WTC11 (cell line): Measurements from ENCODE around the gene PHLPP1. TPM values are rescaled to one million over a fixed set of nuclear protein-coding genes. Genes with fewer than 3 reads are reported as not detected.

Experiments used
- ATAC-seq: fragments of 200-7000 bp; cut with Tn5 transposase; 2 replicates; pipeline ENCODE4 v1.10.0; 2021; ENCODE audit warnings: mild to moderate bottlenecking, moderate library complexity
- CTCF ChIA-PET: fragments of 300-600 bp; sonication (Branson Sonifier 250); formaldehyde crosslinking; loops from one replicate; lab custom pipeline; 2021; ENCODE audit warnings: antibody characterized with exemption; lab: Charles Lee
- POLR2A ChIA-PET: fragments of 350-600 bp; sonication (Branson Sonifier 250); formaldehyde crosslinking; loops from one replicate; lab custom pipeline; 2021; ENCODE audit warnings: antibody characterized with exemption; lab: Charles Lee
- DNase-seq: peaks from one replicate; pipeline ENCODE4 v3.0.0; 2021; ENCODE audit warnings: low spot score
- H3K27ac Mint-ChIP-seq: 2 replicates; pipeline ENCODE4 v1.8.0; 2021; ENCODE audit warnings: mixed read lengths
- H3K27me3 Mint-ChIP-seq: 2 replicates; pipeline ENCODE4 v1.8.0; 2021; ENCODE audit warnings: low read depth, mild to moderate bottlenecking, moderate library complexity, mixed read lengths
- H3K36me3 Mint-ChIP-seq: 2 replicates; pipeline ENCODE4 v1.8.0; 2021; ENCODE audit warnings: mixed read lengths
- H3K4me1 Mint-ChIP-seq: 2 replicates; pipeline ENCODE4 v1.8.0; 2022; ENCODE audit warnings: mixed read lengths
- H3K4me3 Mint-ChIP-seq: 2 replicates; pipeline ENCODE4 v1.8.0; 2021; ENCODE audit warnings: mild to moderate bottlenecking, moderate library complexity, mixed read lengths
- H3K9me3 Mint-ChIP-seq: 2 replicates; pipeline ENCODE4 v1.8.0; 2021; ENCODE audit warnings: mixed read lengths
- ATF1 ChIP-seq: sonication (generic); formaldehyde crosslinking; IDR thresholded peaks from 2 replicates; pipeline ENCODE4 v1.8.1; 2023; ENCODE audit warnings: mild to moderate bottlenecking, moderate library complexity, missing genetic modification reagents
- ATF3 ChIP-seq: sonication (generic); formaldehyde crosslinking; conservative IDR thresholded peaks from 2 replicates; pipeline ENCODE4 v1.8.1; 2022; ENCODE audit warnings: mild to moderate bottlenecking, missing genetic modification reagents
- CBFB ChIP-seq: sonication (generic); formaldehyde crosslinking; IDR thresholded peaks from 2 replicates; pipeline ENCODE4 v1.8.1; 2022; ENCODE audit warnings: mild to moderate bottlenecking, low read depth, missing genetic modification reagents
- E2F1 ChIP-seq: sonication (generic); formaldehyde crosslinking; IDR thresholded peaks from 2 replicates; pipeline ENCODE4 v1.8.0; 2022; ENCODE audit warnings: mild to moderate bottlenecking, missing genetic modification reagents
- E2F5 ChIP-seq: sonication (generic); formaldehyde crosslinking; IDR thresholded peaks from 2 replicates; pipeline ENCODE4 v1.8.1; 2022; ENCODE audit warnings: mild to moderate bottlenecking, moderate library complexity, missing genetic modification reagents
- EMX1 ChIP-seq: fragments of 250-450 bp; sonication (Bioruptor Pico); IDR thresholded peaks from 2 replicates; pipeline ENCODE4 v1.8.0; 2021; ENCODE audit warnings: mild to moderate bottlenecking
- FOXK1 ChIP-seq: sonication (generic); formaldehyde crosslinking; IDR thresholded peaks from 2 replicates; pipeline ENCODE4 v1.8.0; 2022; ENCODE audit warnings: mild to moderate bottlenecking, moderate library complexity, missing genetic modification reagents
- FOXP1 ChIP-seq: sonication (generic); formaldehyde crosslinking; IDR thresholded peaks from 2 replicates; pipeline ENCODE4 v1.8.0; 2022; ENCODE audit warnings: missing genetic modification reagents, mild to moderate bottlenecking, moderate library complexity, borderline replicate concordance
- GABPB1 ChIP-seq: sonication (generic); formaldehyde crosslinking; IDR thresholded peaks from 2 replicates; pipeline ENCODE4 v1.8.1; 2023; ENCODE audit warnings: mild to moderate bottlenecking, missing genetic modification reagents
- IRF1 ChIP-seq: sonication (generic); formaldehyde crosslinking; IDR thresholded peaks from 2 replicates; pipeline ENCODE4 v1.8.0; 2023; ENCODE audit warnings: missing genetic modification reagents
- JUN ChIP-seq: sonication (generic); formaldehyde crosslinking; IDR thresholded peaks from 2 replicates; pipeline ENCODE4 v1.8.0; 2023; ENCODE audit warnings: mild to moderate bottlenecking, missing genetic modification reagents
- MAX ChIP-seq: sonication (generic); formaldehyde crosslinking; IDR thresholded peaks from 2 replicates; pipeline ENCODE4 v1.8.0; 2022; ENCODE audit warnings: mild to moderate bottlenecking, missing genetic modification reagents
- NFE2L1 ChIP-seq: sonication (generic); formaldehyde crosslinking; IDR thresholded peaks from 2 replicates; pipeline ENCODE4 v1.8.1; 2023; ENCODE audit warnings: missing genetic modification reagents
- NR1H2 ChIP-seq: sonication (generic); formaldehyde crosslinking; IDR thresholded peaks from 2 replicates; pipeline ENCODE4 v1.9.0; 2021; ENCODE audit warnings: mild to moderate bottlenecking, moderate library complexity, missing genetic modification reagents
- NR2C2 ChIP-seq: sonication (generic); formaldehyde crosslinking; IDR thresholded peaks from 2 replicates; pipeline ENCODE4 v1.8.0; 2022; ENCODE audit warnings: mild to moderate bottlenecking, missing genetic modification reagents
- NR3C1 ChIP-seq: sonication (generic); formaldehyde crosslinking; conservative IDR thresholded peaks from 2 replicates; pipeline ENCODE4 v1.8.1; 2023; ENCODE audit warnings: low read depth, mild to moderate bottlenecking, missing genetic modification reagents
- RORB ChIP-seq: fragments of 250-450 bp; sonication (Bioruptor Pico); IDR thresholded peaks from 2 replicates; pipeline ENCODE4 v1.9.0; 2021; ENCODE audit warnings: mild to moderate bottlenecking
- SMAD3 ChIP-seq: sonication (generic); formaldehyde crosslinking; IDR thresholded peaks from 2 replicates; pipeline ENCODE4 v1.8.0; 2022; ENCODE audit warnings: missing genetic modification reagents, mild to moderate bottlenecking, borderline replicate concordance
- SOX15 ChIP-seq: fragments of 250-450 bp; sonication (Bioruptor Pico); IDR thresholded peaks from 2 replicates; pipeline ENCODE4 v1.9.0; 2021; ENCODE audit warnings: mild to moderate bottlenecking
- STAT6 ChIP-seq: sonication (generic); formaldehyde crosslinking; conservative IDR thresholded peaks from 2 replicates; pipeline ENCODE4 v1.8.1; 2023; ENCODE audit warnings: mild to moderate bottlenecking, low read depth, missing genetic modification reagents, moderate library complexity
- USF1 ChIP-seq: sonication (generic); formaldehyde crosslinking; IDR thresholded peaks from 2 replicates; pipeline ENCODE4 v1.8.0; 2022; ENCODE audit warnings: mild to moderate bottlenecking, missing genetic modification reagents
- ZMAT4 ChIP-seq: fragments of 250-450 bp; sonication (Bioruptor Pico); IDR thresholded peaks from 2 replicates; pipeline ENCODE4 v1.9.0; 2021; ENCODE audit warnings: mild to moderate bottlenecking
- ZNF232 ChIP-seq: sonication (generic); formaldehyde crosslinking; IDR thresholded peaks from 2 replicates; pipeline ENCODE4 v1.8.0; 2022; ENCODE audit warnings: mild to moderate bottlenecking, missing genetic modification reagents
- ZNF317 ChIP-seq: sonication (generic); formaldehyde crosslinking; IDR thresholded peaks from 2 replicates; pipeline ENCODE4 v1.8.1; 2023; ENCODE audit warnings: low read depth, mild to moderate bottlenecking, moderate library complexity, missing genetic modification reagents, borderline replicate concordance
- ZNF416 ChIP-seq: fragments of 250-450 bp; sonication (Bioruptor Pico); IDR thresholded peaks from 2 replicates; pipeline ENCODE4 v1.9.0; 2021; ENCODE audit warnings: mild to moderate bottlenecking, inconsistent platforms
- ZNF512 ChIP-seq: sonication (generic); formaldehyde crosslinking; IDR thresholded peaks from 2 replicates; pipeline ENCODE4 v1.8.1; 2022; ENCODE audit warnings: missing genetic modification reagents, borderline replicate concordance
- total RNA-seq: library from RNA; stranded (reverse); gene quantifications from 3 replicates; pipeline ENCODE4 v1.2.3, GENCODE V29; 2021

The PHLPP1 gene
- total RNA-seq, 1 experiment from 2014 or later: 52.0 TPM

GRCh38 chr18:62939926-62940325 is 224.6 kb downstream of the PHLPP1 start:
- DNase-seq (no peak), ATAC-seq (no peak)
- no peak overlapping the region for H3K4me3 Mint-ChIP-seq
- H3K4me1 Mint-ChIP-seq: no peaks in the 10 kb centered on the region
- CTCF ChIA-PET: no interaction called here
- H3K9me3 Mint-ChIP-seq: no peaks in the 10 kb centered on the region
- no peaks in the 10 kb centered on the region for H3K27me3 Mint-ChIP-seq
- H3K36me3 Mint-ChIP-seq: peaks cover 29% of the 10 kb centered on the region
- POLR2A ChIA-PET: no interaction called here
- H3K27ac Mint-ChIP-seq: peak overlapping the region; percentile 61
- TF ChIP-seq ZNF512: no peak
- no peak for TF ChIP-seq FOXK1 (CRISPR knock-in tag)
- TF ChIP-seq ZMAT4 (CRISPR knock-in tag): no peak
- TF ChIP-seq E2F5: no peak
- TF ChIP-seq RORB (CRISPR knock-in tag): no peak
- no peak for TF ChIP-seq FOXP1 (CRISPR knock-in tag)
- TF ChIP-seq ZNF232 (CRISPR knock-in tag): no peak
- TF ChIP-seq NR1H2: no peak
- no peak for TF ChIP-seq ZNF416 (CRISPR knock-in tag)
- TF ChIP-seq CBFB (CRISPR knock-in tag): no peak
- no peak for TF ChIP-seq ATF3
- no peak for TF ChIP-seq IRF1 (CRISPR knock-in tag)
- no peak for TF ChIP-seq NR3C1
- TF ChIP-seq MAX: no peak
- TF ChIP-seq JUN (CRISPR knock-in tag): no peak
- no peak for TF ChIP-seq NR2C2
- no peak for TF ChIP-seq EMX1 (CRISPR knock-in tag)
- TF ChIP-seq SOX15 (CRISPR knock-in tag): no peak
- no peak for TF ChIP-seq USF1
- TF ChIP-seq ATF1 (CRISPR knock-in tag): no peak

- H3K9me3 Mint-ChIP-seq: no peaks in the 10 kb centered on the region
- POLR2A ChIA-PET: no interaction called here
- peaks cover 47% of the 10 kb centered on the region for H3K36me3 Mint-ChIP-seq
- H3K27ac Mint-ChIP-seq: no peak overlapping the region
- TF ChIP-seq GABPB1 (CRISPR knock-in tag) (no peak), STAT6 (CRISPR knock-in tag) (no peak), SMAD3 (CRISPR knock-in tag) (no peak), E2F1 (CRISPR knock-in tag) (no peak), ZNF317 (CRISPR knock-in tag) (no peak), CBFB (CRISPR knock-in tag) (no peak), NFE2L1 (no peak)
- ATAC-seq (no peak), DNase-seq (no peak)
- no peaks in the 10 kb centered on the region for H3K27me3 Mint-ChIP-seq
- no peak overlapping the region for H3K4me3 Mint-ChIP-seq
- H3K4me1 Mint-ChIP-seq: peaks cover 6% of the 10 kb centered on the region
- CTCF ChIA-PET: no interaction called here
Observed at GRCh38 chr18:62942578-62942977, 227.2 kb downstream of the PHLPP1 start.
